ENCODE measurements around the gene SLC35E2B.
"Not testable (repeated sequence)": the region's sequence is repeated elsewhere in the genome, so short reads cannot be mapped to it uniquely, and the experiment has no call there.

The SLC35E2B gene

DNA sequence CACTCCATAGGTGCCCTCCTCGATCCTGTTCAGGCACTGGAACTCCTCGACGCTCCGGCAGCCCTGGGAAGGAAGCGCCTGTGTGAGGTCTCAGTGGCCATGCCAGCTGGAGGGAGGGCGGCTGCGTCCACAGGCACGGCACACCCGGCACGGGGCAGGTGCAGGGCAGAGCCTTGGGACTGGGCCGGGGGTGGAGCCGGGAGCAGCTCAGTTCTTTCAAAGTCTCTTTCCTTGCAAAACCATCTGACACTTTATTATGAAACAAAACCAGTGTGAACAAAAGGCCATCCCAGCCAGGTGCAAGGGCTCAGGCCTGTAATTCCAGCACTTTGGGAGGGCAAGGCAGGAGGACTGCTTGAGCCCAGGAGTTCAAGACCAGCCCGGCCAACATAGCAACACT is 54.1 kb downstream of the SLC35E2B start:
- not testable (repeated sequence) for DNase-seq (ENCODE audit: low spot score)

DNA sequence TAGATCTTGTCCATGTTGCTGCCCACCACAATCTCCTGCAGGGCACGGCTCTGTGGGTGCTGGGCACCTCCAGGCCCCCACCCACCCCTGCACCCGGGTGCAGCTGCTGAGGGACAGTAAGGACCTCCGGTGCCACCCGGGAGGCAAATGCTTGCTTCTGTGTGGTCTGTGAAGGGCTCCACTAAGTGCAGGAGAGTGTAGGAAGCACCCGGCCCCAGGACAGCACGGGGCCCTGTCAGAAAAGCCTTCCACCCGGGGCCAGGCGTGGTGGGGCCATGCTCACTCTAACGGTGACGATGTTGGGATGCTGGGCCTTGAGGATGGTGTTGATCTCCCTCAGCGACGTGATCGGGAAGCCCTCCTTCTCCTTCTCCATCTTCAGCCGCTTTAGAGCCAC is 55.1 kb downstream of the SLC35E2B start:
- DNase-seq (ENCODE audit: low spot score): not testable (repeated sequence)

DNA sequence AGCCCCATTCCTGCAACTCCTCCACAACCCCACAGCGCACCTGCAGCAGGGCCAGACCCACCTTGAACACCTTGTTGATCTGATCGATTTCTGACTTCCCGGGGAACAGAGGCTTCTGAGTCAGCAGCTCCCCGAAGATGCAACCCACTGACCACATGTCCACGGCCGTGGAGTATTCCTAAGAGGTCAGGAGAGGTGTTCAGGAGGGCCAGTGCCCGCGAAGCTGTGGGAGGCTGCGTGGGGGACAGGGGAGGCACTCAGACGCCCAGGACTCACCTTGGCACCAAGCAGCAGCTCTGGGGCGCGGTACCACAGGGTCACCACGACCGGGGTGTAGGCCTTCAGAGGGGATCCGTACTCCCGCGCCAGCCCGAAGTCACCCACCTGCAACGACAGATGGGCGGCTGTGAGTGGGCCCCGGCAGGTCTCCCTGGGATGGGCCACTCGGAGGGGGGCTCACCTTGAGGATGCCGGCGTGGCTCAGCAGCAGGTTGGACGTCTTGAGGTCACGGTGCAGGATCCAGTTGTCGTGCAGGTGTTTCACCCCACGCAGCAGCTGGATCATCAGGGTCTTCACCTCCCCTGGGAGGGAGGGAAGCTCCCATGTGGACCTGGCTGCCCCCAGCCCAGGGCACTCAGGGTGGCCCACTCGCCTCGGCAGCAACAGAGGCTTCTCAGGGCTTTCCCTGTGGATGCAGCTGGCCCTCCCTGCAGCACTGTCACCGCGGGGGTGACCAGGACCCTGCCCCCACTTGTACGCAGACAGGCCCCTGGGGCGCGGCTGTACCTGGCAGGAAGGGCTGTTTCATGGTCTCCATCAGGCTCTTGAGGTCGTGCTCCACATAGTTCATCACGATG is 55.7 kb downstream of the SLC35E2B start:
- not testable (repeated sequence) for DNase-seq (ENCODE audit: low spot score)

DNA sequence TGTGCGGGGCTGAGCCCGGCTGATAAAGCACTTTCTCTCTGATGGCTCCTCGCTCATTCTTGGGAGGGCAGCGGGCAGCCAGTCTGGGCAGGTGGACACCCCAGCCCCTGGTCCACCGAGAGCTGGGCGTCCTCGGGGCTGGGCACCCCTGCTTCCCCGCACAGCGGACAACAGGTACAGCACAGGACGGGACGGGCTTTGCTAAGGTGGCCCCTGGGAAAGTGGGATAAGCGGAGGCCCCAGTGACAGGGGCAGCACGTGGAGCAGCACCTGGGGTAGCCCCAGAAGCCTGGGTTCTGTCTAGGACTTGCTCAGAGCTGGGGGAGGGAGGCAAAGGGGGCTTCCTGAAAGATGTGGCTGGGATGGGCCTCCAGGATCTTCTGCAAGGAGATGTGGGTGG is 58.0 kb downstream of the SLC35E2B start:
- not testable (repeated sequence) for DNase-seq (ENCODE audit: low spot score)

DNA sequence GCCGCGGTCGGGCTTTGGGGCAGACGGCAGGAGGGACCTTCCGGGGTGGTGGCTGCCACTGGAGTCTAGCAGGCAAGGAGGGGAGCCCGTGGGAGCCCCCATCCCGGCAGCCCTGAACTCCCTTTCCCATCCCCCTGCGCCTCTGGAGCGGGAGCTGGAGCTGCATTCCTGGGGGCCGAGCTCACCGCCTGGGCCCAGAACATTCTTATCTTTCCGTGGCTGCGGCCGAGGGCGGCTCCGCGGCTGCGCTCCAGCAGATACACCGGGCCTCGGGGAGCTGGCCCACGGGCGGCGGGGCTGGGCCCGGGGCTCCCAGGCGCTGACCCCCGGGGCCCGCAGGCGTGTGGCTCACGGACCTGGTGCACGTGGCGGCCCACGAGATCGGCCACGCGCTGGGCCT is 59.2 kb downstream of the SLC35E2B start:
- DNase-seq (ENCODE audit: low spot score): not testable (repeated sequence)

DNA sequence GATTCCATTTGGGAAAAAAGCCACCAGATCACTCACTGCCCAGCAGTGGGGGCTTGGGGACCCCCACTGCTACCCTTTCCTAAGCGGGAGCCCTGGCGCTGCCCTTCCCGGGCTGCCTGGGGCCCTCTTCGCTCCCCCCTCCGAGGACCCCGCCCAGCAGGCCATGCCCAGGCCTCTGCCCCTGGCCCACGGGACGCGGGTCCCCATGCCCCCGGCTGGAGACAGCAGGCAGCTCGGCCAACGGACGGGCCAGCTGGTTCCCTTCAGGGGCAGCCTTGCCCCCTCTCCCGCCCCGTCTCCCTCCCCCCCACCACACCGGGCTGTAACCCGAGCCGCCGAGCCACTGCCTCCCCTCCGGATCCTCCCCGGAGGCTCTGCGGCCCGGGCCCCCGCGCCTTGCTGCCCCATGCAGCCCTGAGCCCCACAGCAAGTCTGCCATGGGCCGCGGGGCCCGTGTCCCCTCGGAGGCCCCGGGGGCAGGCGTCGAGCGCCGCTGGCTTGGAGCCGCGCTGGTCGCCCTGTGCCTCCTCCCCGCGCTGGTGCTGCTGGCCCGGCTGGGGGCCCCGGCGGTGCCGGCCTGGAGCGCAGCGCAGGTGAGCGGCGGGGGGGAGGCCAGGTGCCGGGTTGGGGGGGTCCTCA is 60.7 kb downstream of the SLC35E2B start, which contains the start of gene MMP23B:
Gene MMP23B, plus strand, starts transcription at position 392 of the 639 bp plus-strand sequence. Its CDS starts 46 bp downstream, at position 438.
- peak; percentile 88 for DNase-seq (ENCODE audit: low spot score)

DNA sequence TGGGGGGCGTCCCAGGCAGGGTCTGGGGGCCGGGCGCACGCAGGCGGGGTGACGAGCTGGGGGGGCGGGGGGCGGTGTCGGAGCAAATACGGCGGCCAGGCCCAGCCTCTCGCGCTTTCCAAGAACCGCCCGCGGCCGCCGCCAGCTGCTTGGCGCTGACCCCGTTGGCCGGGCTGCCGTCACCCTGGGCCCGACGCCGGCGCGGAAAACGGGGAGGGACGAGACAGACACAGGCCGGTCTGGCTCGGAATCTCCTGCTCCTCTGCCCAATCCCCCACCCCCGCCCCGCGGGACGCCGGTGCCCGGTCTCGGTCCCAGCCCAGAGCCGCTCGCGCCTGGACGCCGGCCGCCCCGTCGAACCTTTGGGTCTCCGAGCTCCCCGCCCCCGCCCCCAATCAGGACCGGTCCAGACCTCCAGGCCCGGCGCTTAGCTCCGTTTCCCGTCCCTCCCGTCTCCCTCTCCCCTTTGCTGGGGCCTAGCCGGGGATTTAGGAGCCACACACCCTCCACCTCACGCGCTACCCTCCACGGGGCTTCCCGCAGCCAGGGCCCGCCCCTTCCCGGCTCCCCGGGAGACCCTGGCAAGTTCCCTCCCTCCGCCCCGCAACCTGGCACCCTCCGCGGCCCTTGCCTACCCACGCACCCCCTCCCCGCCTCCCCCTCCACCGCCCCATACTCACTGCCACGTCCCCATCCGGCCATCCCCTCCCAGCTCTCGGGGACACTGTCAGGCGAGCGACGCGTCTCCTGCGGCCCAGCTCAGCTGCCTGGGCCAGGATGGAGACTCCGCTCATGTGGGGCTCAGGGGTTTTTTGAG is 61.4 kb downstream of the SLC35E2B start:
- DNase-seq (ENCODE audit: low spot score): peak; percentile 63

DNA sequence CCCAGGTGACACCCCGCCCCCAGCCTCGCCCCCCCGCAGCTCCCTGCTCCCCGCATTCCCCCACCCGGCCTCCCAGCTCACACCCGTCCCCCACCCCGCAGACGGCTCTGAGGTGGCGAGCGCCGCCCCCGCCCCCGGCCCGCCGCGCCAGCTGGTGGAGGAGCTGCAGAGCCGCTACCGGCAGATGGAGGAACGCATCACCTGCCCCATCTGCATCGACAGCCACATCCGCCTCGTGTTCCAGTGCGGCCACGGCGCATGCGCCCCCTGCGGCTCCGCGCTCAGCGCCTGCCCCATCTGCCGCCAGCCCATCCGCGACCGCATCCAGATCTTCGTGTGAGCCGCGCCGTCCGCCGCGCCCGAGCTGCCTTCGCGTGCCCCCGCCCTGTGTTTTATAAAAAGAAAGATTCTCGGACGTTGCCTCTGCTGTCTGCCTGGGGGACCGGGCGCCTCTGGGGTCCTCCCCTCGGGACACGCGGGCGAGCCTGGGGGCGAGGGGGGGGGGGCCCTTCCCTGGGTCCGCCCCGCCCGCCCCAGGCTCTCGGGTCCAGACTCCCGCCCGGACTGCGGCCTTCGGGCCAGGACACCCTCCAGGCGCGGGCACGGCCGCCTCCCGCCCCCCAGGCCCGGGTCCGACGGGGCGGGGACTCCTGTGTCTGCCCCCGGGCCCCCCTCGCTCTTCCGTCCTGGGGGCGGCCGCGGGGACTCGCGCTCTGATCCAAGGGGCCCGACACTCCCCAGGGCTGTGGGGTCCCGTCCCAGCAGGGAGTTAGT is 62.2 kb downstream of the SLC35E2B start:
- DNase-seq (ENCODE audit: low spot score): peak; percentile 92

DNA sequence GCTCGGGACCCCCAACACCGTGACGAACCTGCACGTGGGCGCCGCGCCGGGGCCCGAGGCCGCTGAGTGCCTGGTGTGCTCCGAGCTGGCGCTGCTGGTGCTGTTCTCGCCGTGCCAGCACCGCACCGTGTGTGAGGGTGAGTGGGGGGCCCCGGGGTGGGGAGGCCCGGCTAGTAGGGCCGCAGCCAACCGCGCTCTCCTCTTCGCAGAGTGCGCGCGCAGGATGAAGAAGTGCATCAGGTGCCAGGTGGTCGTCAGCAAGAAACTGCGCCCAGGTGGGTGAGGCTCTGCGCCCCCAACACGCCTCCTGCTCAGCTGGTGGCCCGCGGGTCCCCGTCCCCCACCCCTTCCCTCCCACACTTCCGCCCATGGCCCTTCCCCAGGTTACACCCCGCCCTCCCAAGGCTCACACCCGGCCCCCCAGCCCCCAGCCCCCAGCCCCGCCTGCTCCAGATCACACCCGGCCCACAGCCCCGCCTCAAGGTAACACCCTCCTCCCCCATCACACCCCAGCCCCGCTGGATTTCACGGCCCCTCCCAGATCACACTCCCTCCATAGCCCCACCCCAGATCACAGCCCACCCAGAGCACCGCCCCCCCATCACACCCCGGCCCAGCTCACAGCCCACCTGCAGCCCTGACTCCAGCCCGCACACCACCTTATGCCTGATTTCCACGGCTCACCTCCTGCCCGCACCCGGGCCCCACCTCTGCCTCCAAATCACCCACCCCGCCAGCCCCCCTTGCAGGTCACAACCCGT is 63.0 kb downstream of the SLC35E2B start:
- DNase-seq (ENCODE audit: low spot score): no peak

DNA sequence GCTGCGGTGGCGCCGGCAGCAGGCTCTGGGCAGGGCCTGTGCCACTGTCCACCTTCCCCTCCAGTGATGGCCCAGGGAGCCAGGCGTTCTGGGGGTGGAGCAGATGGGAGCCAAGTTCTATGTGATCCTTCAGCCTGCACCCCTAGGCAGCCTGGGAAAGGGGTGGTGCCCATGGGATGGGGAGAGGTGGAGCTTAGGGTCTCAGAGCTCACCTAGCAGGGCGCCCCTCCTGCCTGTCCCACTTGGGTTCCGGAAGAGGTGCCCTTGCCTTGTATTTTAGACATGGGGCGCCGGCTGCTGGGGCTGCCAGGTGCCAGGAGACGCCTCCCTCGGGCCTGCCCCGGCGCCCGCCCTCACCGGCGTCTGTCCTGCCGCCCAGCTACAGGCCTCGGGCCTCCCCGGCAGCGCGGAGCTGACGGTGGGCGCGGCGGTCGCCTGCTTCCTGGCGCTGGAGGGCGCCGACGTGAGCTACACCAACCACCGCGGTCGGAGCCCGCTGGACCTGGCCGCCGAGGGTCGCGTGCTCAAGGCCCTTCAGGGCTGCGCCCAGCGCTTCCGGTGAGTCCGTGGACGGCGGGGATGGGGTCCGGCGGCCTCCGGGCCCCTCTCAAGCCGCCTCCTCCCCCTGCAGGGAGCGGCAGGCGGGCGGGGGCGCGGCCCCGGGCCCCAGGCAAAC is 63.7 kb downstream of the SLC35E2B start:
- DNase-seq (ENCODE audit: low spot score): peak; percentile 59

DNA sequence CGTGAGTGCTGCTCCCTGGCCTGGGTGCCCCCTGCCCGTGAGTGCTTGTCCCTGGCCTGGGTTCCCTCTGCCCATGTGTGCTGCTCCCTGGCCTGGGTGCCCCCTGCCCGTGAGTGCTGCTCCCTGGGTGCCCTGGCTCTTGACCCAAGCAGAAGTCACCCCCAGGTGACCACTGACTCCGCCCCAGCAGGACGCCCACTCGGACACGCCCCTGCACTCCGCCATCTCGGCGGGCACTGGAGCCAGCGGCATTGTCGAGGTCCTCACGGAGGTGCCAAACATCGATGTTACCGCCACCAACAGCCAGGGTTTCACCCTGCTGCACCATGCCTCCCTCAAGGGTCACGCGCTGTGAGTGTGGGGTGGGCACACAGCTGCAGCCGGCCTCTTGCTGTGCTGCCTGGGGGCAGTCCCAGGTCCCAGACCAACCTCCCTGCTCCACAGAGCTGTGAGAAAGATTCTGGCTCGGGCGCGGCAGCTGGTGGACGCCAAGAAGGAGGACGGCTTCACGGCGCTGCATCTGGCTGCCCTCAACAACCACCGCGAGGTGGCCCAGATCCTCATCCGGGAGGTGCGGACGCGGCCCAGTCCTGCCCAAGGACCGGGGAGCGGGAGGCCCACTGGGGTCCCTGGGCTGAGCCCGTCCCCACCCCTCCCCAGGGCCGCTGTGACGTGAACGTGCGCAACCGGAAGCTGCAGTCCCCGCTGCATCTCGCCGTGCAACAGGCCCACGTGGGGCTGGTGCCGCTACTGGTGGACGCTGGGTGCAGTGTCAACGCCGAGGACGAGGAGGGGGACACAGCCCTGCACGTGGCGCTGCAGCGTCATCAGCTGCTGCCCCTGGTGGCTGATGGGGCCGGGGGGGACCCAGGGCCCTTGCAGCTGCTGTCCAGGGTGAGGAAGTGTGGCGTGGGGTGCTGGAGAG is 64.5 kb downstream of the SLC35E2B start:
- DNase-seq (ENCODE audit: low spot score): no peak

DNA sequence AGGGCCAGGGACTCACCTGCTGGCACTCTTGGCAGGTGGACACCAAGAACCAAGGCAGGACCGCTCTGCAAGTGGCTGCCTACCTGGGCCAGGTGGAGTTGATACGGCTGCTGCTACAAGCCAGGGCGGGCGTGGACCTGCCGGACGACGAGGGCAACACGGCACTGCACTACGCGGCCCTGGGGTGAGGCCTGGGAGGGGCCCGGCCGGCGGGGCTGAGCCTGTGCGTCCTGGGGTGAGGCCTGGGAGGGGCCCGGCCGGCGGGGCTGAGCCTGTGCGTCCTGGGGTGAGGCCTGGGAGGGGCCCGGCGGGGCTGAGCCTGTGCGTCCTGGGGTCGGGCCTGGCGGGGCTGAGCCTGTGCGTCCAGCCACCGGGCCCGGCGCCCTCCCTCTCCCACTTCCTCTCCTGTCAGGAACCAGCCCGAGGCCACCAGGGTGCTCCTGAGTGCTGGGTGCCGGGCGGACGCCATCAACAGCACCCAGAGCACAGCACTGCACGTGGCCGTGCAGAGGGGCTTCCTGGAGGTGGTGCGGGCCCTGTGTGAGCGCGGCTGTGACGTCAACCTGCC is 65.2 kb downstream of the SLC35E2B start:
- peak; percentile 14 for DNase-seq (ENCODE audit: low spot score)

DNA sequence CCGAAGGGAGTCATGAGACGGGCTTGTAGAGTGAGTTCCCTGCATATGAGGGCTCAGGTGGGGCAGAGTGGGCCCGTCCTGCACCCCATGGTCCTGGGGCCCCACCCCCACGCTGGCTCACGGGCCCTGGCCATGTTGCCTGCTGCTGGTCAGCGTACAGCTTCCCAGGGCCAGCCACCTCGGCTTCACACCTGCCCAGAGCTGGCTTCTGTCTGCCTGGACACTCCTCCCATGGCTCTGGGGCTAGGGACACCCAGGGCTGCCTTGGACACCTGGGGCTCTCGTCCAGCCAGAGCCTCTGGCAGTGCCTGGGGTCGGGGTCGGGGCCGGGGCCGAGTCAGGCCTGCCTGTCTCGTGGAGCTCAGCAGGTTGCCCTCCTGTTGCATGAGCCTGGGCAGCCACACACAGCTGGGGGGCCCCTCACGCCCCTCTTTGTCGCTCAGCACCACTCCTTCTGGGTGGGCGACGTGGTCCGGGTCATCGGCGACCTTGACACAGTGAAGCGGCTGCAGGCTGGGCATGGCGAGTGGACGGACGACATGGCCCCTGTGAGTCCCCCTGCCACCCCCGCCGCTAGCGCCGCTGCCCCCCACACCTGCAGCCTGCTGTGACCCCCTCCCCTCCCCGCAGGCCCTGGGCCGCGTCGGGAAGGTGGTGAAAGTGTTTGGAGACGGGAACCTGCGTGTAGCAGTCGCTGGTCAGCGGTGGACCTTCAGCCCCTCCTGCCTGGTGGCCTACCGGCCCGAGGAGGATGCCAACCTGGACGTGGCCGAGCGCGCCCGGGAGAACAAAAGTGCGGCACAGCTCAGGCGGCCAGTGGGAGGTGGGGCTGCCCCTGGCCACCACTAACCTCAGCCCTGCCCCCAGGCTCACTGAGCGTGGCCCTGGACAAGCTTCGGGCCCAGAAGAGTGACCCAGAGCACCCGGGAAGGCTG is 66.1 kb downstream of the SLC35E2B start:
- no peak for DNase-seq (ENCODE audit: low spot score)

DNA sequence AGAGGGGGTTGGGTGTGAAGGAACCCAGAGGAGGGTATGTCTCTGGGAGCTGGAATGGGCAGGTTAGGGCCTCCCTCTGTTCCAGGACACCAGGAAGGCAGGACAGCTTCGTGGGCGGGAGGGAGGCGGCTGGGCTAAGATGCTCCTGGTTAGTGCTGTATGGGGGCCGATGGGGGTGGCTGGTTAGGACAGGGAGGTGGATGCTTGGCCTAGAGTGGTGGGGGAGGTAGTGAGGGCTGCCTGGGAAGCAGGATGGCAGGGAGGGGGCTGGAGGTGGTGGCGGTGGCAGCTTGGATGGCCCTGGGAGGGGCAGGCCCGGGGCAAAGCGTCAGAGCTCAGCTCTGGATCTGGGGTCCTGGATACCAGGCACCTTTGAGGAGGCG is 66.8 kb downstream of the SLC35E2B start:
- no peak for DNase-seq (ENCODE audit: low spot score)

DNA sequence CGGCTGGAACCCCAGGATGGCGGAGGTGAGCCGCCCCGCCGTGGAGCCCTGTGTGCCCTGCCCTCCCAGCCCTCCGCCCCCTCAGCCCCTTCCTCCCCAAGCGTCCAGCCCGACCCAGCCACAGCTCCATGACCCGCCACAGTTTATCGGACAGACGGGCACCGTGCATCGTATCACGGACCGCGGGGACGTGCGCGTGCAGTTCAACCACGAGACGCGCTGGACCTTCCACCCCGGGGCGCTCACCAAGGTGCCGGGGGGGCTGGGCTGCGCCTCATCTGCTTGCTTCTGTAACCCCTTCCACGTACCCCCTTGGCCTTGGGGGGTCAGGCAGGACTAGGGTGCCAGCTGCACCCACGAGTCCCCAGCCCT is 67.2 kb downstream of the SLC35E2B start:
- DNase-seq (ENCODE audit: low spot score): no peak

DNA sequence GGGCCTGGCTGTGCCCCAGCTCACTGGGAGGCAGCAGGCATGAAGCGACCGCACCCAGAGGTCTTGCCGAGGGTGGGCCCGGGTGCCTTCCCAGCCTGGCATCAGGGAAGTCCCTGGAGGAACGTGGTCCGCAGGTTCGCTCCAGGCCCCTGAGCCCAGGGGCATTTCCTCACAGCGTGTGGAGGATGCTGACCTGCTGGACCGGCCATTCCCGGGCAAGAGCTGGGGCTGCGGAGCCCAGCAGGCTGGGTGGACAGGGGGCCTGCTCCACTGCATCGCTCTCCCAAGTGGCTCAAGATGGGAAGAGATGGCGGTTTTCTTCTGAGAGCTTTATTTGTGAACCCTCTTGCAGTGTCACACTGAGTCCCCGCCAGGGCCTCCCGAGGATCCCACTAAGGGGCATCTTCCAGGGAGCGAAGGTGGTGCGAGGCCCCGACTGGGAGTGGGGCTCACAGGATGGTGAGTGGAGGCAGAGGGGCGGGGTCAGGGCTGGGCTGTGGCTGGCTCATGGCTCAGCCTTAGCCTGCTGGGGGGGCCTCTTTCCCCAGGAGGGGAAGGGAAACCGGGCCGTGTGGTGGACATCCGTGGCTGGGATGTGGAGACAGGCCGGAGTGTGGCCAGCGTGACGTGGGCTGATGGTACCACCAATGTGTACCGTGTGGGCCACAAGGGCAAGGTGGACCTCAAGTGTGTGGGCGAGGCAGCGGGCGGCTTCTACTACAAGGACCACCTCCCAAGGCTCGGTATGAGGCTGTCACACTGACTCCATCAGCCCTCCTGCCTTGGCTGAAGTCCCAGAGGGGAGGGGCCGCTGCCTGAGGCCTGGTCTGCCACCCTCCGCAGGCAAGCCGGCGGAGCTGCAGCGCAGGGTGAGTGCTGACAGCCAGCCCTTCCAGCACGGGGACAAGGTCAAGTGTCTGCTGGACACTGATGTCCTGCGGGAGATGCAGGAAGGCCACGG is 67.9 kb downstream of the SLC35E2B start:
- DNase-seq (ENCODE audit: low spot score): peak; percentile 57

Data from iPS-NIHi11 (cell line).